GM21515 (cell line): ENCODE measurements around the gene PACRG.

ENCODE experiments used
- ATAC-seq: cut with Tn5 transposase; IDR thresholded peaks from one replicate; pipeline ENCODE4 v1.9.1; 2021; ENCODE audit not compliant: unreplicated experiment

The PACRG gene

GRCh38 chr6:163323705-163324104 lies 595.9 kb downstream of the PACRG start:
- ATAC-seq, result no peak

GRCh38 chr6:163324326-163324687 lies 596.5 kb downstream of the PACRG start:
- no peak for ATAC-seq

GRCh38 chr6:163324688-163325389 lies 597.1 kb downstream of the PACRG start:
- ATAC-seq, result no peak

DNA sequence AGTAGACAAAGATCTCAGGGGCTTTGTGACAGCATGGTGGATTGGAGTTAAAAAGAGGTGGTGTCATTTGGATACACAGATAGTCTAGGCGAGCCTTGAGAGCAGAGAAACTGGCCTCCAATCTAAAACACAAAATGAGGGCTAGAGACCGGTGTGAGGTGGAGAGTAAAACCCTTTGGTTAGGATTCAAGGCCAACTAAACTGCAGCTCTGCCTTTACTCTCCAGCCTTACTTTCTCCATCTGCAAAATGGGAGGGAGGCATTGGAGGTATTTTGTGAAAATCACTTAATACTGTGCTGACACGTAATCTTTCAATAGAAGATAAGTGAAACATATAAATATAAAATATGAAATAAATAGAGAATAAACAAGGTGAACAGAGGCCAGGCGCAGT lies 597.6 kb downstream of the PACRG start:
- no peak for ATAC-seq

DNA sequence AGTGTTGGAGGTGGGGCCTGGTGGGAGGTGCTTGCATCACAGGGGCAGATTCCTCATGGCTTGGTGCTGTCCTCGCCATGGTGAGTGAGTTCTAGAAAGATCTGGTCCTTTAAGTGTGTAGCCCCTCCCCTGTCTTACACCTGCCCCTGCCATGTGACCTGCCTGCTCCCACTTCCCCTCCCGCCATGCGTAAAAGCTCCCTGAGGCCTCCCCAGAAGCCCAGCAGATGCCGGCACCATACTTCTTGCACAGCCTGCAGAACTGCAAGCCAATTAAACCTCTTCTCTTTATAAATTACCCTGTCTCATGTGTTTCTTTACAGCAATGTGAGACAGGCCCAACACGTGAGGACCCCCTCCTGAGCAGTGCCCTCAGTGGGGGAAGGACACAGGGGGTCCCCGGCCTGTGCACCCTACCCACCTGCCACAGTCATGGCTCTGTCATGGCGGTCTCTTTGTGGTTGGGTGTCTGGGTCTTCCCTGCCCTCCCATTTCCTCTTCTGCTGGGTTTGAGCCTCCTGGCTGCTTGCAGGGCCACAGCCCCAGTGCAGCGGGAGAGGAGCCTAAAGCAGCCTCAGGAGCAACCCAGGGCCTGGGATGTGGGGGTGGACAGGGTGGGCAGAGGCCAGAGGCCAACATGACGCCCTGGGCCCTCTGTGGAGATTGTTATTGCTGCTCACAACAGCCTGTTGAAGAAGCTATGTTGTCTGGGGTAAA lies 599.5 kb downstream of the PACRG start:
- ATAC-seq, result no peak

DNA sequence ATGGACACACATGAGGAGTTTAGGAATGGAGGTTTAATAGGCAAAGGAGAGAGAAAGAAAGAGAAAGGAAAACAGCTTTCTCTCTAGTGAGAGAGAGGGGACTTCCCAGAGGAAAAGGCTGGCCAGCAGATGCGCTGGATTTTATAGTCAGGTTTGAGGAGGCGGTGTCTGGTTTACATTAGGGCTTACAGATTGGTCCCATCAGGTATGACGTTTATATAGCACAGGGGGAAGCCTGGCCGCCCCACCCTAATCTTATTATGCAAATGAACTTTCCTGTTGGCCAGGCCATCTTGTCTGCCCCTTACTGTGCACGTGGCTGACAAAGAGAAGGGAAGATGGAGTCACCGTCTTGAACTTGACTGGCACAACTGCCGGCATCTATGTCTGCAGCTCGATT lies 600.1 kb downstream of the PACRG start:
- ATAC-seq, result no peak

DNA sequence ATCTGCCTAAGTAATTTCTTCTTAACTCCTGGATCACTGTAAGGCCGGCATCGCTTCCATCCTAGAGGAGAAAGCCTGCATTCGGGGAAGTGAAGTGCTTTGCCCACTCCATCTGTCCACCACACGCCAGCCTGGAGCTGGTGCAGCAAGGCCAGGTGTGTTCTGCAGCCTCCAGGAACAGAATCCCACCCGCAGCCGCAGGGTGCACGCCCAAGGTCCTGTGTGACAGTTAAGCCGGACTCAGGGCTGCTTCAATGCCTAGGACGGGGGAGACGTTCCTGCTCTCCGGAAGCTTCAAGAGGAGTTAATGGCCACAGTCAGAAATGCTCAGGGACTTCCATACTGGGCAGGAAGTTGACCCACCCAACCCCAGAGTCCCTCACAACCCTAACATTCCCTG lies 600.6 kb downstream of the PACRG start:
- no peak for ATAC-seq

GRCh38 chr6:163329991-163330390 lies 602.2 kb downstream of the PACRG start:
- no peak for ATAC-seq

DNA sequence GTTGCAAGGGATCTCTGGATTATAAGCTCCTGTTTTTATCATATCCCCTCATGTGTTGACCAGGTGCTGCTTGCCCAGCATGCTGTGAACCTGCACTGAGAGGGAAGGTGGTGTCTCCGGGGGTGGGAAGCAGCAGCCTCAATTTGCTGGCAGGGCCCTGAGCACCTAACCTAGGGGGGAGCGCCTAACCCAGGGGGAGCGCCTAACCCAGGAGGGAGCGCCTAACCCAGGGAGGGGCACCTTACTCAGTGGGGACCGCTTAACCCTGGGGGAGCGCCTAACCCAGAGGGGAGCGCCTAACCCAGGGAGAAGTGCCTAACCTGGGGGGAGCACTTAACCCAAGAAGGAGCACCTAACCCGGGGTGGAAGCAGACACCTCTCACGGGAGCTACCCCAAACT lies 603.5 kb downstream of the PACRG start:
- ATAC-seq, result no peak

- no peak for ATAC-seq
Observed at GRCh38 chr6:163332575-163332974, 604.8 kb downstream of the PACRG start.

- ATAC-seq, result no peak
Observed at GRCh38 chr6:163333038-163333437, 605.3 kb downstream of the PACRG start.

DNA sequence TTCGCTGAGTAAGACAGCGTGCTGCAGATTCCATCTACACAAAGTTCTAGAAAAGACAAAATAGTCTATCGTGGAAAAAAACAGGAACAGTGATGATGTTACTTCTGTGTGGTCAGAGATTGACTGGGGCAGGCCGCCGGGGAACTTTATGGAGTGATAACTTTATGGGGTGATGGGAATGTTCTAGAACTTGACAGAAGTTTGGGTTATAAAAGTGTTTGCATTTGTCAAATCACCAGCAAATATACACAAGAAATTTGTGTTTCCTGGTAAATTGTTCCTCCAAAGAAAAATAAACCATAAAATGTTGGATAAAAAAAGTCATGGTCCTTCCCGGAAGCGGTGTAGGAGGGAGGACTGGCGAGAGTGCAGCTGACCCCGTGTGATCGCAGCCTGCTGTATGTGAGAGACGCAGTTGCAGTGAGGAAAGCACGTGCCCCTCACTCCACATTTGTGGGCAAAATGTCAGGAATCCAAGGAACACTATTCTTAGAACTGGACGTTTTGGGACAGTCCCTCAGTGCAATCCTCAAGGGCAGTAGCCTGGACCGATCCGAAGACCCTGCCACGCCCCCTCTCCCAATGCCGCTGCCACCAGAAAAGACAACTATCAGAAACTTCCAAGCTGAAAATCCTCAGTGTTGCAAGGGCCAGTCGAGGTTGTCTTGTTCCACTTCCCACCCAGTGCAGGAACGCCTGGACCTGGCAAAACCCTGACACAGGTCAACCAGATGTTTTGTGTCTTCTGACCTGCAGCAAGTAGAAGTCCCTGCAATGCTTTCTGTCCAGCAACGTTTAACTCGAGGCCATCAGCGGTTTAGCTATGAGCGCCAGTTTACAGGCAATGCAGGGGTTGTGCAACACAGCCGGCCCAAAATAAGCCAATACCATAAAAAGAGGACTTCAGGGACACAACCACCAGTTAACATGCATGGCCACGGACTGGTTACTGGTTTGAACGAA lies 606.2 kb downstream of the PACRG start:
- ATAC-seq, result no peak

GRCh38 chr6:163335056-163335455 lies 607.3 kb downstream of the PACRG start:
- no peak for ATAC-seq

GRCh38 chr6:163335671-163336545 lies 608.1 kb downstream of the PACRG start:
- ATAC-seq, result no peak

- ATAC-seq, result no peak
Observed at GRCh38 chr6:163336961-163337360, 609.2 kb downstream of the PACRG start.

DNA sequence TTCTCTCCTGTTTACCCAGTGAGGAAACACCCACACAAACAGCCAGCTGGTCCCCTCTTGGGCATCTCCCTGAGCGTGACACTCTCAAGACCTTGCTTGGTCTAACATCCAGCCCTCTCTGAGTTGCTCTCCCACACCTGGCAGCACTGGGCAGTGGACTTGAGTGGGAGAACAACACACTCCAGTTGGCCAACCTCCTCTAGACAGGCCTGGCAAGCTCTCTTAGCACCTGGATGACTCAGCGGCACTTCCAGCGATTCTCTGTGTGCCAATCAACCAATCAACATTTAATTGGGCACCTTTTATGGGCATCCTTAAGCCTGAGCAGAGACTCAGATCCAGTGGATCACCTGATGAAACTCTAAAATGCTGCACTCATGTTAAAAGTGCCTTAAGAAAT lies 610.2 kb downstream of the PACRG start:
- ATAC-seq, result no peak

- no peak for ATAC-seq
Observed at GRCh38 chr6:163338671-163339405, 611.1 kb downstream of the PACRG start.

DNA sequence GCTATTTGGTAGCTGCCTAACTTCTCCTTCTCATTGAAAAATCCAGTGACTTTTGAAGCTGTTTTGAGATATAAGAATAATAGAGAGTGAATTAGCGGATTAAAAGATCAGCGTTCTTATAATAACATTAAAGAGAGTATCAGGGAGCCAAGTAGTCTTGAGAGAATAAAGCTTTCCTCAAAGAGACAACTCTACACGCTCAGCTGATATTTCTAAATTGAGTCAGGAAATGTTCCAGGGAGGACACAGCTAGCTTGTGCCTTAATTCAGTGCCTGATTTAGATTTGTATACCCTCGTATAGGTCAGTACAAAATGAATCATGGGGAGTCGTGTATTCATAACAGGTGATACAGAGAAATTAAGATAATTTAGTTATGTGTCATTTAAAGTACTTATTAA lies 611.7 kb downstream of the PACRG start:
- ATAC-seq, result no peak

- ATAC-seq, result no peak
Observed at GRCh38 chr6:163340201-163340887, 612.6 kb downstream of the PACRG start.
